Measurements from ENCODE around the gene CPT1C. TPM values are rescaled to one million over a fixed set of nuclear protein-coding genes. Genes with fewer than 3 reads are reported as not detected.
A peak's percentile ranks its signal among the peaks of the same experiment; 100 is the strongest.

CPT1C gene
- total RNA-seq, 1 donor from 2014 or later = 133 TPM

GRCh38 chr19:49681830-49682229, 9.1 kb upstream of the CPT1C start:
- H3K36me3 Mint-ChIP-seq (ENCODE audit: unreplicated experiment) = no peaks in the 10 kb centered on the region
- H3K27ac Mint-ChIP-seq (ENCODE audit: unreplicated experiment) = no peak overlapping the region
- no peak overlapping the region for H3K4me3 Mint-ChIP-seq (ENCODE audit: unreplicated experiment)
- no peak for DNase-seq
- peaks cover 8% of the 10 kb centered on the region for H3K27me3 Mint-ChIP-seq (ENCODE audit: unreplicated experiment)
- peaks cover 2% of the 10 kb centered on the region for H3K9me3 Mint-ChIP-seq (ENCODE audit: unreplicated experiment)
- peaks cover 12% of the 10 kb centered on the region for H3K4me1 Mint-ChIP-seq (ENCODE audit: low read depth, unreplicated experiment)
- TF ChIP-seq CTCF (IDR thresholded peaks at IDR 0.05; ENCODE audit: partially characterized antibody, unreplicated experiment) = no peak

DNA sequence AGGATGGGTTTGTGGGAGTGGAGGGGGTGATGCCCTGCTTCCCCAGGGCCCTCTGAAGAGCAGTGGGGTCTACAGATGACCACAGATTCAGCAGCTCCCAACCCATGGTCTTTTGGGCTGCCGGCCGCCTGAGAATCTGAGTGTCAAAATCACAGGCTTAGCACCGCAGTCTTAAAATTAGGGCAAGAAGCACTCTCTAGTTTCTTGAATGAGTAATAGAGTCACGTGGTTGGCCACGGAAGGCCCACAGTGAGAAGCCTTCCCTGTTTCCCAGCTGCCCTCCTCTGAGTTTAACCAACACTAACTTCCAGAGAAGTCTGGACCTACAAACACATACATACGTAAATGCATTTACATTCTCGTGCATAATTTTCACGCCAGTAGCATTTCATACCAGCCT, 8.6 kb upstream of the CPT1C start:
- Mint-ChIP-seq H3K27me3 (ENCODE audit: unreplicated experiment) (peaks cover 8% of the 10 kb centered on the region), H3K36me3 (ENCODE audit: unreplicated experiment) (no peaks in the 10 kb centered on the region), H3K9me3 (ENCODE audit: unreplicated experiment) (peaks cover 3% of the 10 kb centered on the region), H3K4me1 (ENCODE audit: low read depth, unreplicated experiment) (peaks cover 12% of the 10 kb centered on the region), H3K4me3 (ENCODE audit: unreplicated experiment) (no peak overlapping the region), H3K27ac (ENCODE audit: unreplicated experiment) (no peak overlapping the region)
- no peak for DNase-seq
- no peak for TF ChIP-seq CTCF (IDR thresholded peaks at IDR 0.05; ENCODE audit: partially characterized antibody, unreplicated experiment)

DNA sequence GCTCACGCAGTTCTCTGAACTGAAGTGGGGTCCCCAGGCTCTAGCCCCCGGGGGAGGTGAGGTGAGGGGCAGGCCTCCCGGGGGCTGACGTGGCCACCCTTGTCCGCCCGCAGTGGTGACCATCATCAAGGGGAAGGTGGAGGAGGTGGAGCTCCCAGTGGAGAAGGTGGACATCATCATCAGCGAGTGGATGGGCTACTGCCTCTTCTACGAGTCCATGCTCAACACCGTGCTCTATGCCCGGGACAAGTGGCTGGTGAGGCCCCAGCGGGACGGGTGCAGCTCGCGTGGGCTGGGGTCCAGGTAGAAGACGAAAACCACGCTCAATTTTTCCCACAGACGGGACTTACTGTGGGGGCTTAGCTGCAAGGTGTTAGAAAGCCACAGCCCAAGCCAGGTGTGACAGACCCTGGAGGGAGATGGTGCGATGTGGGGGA, 7.1 kb upstream of the CPT1C start:
- H3K4me1 Mint-ChIP-seq (ENCODE audit: low read depth, unreplicated experiment) = peaks cover 18% of the 10 kb centered on the region
- no peak overlapping the region for H3K4me3 Mint-ChIP-seq (ENCODE audit: unreplicated experiment)
- no peaks in the 10 kb centered on the region for H3K36me3 Mint-ChIP-seq (ENCODE audit: unreplicated experiment)
- H3K27me3 Mint-ChIP-seq (ENCODE audit: unreplicated experiment) = peaks cover 9% of the 10 kb centered on the region
- DNase-seq = no peak
- no peak overlapping the region for H3K27ac Mint-ChIP-seq (ENCODE audit: unreplicated experiment)
- H3K9me3 Mint-ChIP-seq (ENCODE audit: unreplicated experiment) = peaks cover 5% of the 10 kb centered on the region
- TF ChIP-seq CTCF (IDR thresholded peaks at IDR 0.05; ENCODE audit: partially characterized antibody, unreplicated experiment) = no peak

GRCh38 chr19:49684251-49684982, 6.5 kb upstream of the CPT1C start:
- no peaks in the 10 kb centered on the region for H3K36me3 Mint-ChIP-seq (ENCODE audit: unreplicated experiment)
- TF ChIP-seq CTCF (IDR thresholded peaks at IDR 0.05; ENCODE audit: partially characterized antibody, unreplicated experiment) = peak; percentile 43
- DNase-seq = peak; percentile 60
- no peak overlapping the region for H3K4me3 Mint-ChIP-seq (ENCODE audit: unreplicated experiment)
- H3K9me3 Mint-ChIP-seq (ENCODE audit: unreplicated experiment) = peaks cover 5% of the 10 kb centered on the region
- H3K27ac Mint-ChIP-seq (ENCODE audit: unreplicated experiment) = no peak overlapping the region
- H3K27me3 Mint-ChIP-seq (ENCODE audit: unreplicated experiment) = peaks cover 12% of the 10 kb centered on the region
- H3K4me1 Mint-ChIP-seq (ENCODE audit: low read depth, unreplicated experiment) = peaks cover 18% of the 10 kb centered on the region

DNA sequence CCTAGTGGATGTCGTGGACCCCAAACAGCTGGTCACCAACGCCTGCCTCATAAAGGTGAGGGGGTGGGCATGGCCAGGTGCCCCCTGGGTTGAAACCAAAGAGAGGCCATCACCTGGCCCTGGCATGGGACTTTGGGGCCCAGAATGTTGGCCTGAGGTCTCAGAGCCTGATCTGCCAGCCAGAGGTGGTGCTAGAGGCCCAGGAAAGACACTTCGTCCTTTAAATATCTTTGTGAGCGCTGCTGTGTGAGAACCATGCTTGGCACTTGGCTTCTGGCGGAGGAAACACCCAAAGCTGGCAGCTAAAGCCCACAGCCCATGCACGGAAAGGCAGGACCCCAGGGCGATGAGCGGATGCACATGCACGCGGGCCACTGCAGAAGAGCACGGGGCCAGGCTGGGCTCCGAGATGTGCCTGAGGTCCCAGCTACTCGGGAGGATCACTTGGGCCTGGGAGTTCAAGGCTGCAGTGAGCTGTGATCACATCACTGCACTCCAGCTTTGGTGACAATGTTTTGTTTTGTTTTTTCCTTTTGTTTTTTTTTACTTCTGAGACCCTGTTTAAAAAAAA, 5.8 kb upstream of the CPT1C start:
- no peak overlapping the region for H3K27ac Mint-ChIP-seq (ENCODE audit: unreplicated experiment)
- H3K9me3 Mint-ChIP-seq (ENCODE audit: unreplicated experiment) = peaks cover 5% of the 10 kb centered on the region
- DNase-seq = no peak
- peaks cover 12% of the 10 kb centered on the region for H3K4me1 Mint-ChIP-seq (ENCODE audit: low read depth, unreplicated experiment)
- H3K4me3 Mint-ChIP-seq (ENCODE audit: unreplicated experiment) = peak overlapping the region; percentile 40
- H3K27me3 Mint-ChIP-seq (ENCODE audit: unreplicated experiment) = peaks cover 12% of the 10 kb centered on the region
- no peak for TF ChIP-seq CTCF (IDR thresholded peaks at IDR 0.05; ENCODE audit: partially characterized antibody, unreplicated experiment)
- H3K36me3 Mint-ChIP-seq (ENCODE audit: unreplicated experiment) = no peaks in the 10 kb centered on the region

All from glutamatergic neuron (in vitro differentiated cells).